HG02840 (cell line): ENCODE data around the gene TMEM273.

Source experiments
- ATAC-seq: cut with Tn5 transposase; IDR thresholded peaks from one replicate; pipeline ENCODE4 v1.9.1; 2021; ENCODE audit warnings: mild to moderate bottlenecking, moderate library complexity, moderate number of reproducible peaks; ENCODE audit not compliant: unreplicated experiment, low FRiP score

Gene TMEM273, protein sequence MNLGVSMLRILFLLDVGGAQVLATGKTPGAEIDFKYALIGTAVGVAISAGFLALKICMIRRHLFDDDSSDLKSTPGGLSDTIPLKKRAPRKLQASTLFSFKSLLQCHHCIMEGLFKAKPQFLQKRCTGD

GRCh38 chr10:49187950-49188761 lies at the start of gene TMEM273:
TSS of gene TMEM273 (minus strand) at chr10:49188391. CDS start at chr10:49188336, 55 bp downstream.
- ATAC-seq = peak; percentile 70

DNA sequence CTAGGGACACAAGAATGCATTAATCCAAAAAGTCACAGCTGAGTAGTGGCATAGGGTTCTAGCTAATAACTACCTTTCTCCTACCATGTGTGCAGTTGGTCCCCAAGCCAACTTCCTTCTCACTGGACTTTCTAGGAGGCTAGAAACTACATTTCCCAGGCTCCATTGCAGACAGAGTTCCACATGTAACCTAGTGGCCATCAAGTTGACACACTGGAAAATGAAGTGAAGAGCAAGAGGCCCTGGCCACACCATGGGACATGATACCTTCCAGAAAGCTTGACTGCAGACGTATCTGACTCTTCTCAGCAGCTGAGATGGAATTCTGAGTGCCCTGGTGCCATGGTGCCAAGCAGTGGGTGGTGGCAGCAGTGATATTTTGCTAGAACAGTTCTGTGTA lies 49.8 kb upstream of the TMEM273 start:
- no peak for ATAC-seq

GRCh38 chr10:49235392-49235791 lies 47.2 kb upstream of the TMEM273 start:
- no peak for ATAC-seq

- no peak for ATAC-seq
Measured at GRCh38 chr10:49231086-49231820, 43.1 kb upstream of the TMEM273 start.

DNA sequence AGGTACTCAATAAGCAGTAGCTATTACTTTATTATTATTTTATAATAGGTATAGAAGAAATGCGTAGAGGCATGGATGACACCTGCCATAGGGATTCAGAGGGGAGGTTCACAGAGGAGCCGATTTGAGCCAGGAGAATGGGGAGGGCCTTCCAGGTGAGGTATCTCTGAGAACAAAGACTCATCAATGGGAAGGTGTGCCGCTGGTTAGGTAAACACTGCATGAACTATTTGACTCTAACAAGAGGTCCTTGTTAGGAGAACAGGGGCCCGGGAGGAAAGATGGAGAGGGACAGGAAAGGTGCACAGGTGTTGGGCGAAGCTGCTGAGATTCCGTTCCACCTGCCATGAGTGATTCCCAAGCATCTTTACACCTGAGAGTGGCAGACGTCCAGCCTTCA lies 41.8 kb upstream of the TMEM273 start:
- no peak for ATAC-seq

GRCh38 chr10:49228677-49229076 lies 40.5 kb upstream of the TMEM273 start:
- ATAC-seq = no peak

DNA sequence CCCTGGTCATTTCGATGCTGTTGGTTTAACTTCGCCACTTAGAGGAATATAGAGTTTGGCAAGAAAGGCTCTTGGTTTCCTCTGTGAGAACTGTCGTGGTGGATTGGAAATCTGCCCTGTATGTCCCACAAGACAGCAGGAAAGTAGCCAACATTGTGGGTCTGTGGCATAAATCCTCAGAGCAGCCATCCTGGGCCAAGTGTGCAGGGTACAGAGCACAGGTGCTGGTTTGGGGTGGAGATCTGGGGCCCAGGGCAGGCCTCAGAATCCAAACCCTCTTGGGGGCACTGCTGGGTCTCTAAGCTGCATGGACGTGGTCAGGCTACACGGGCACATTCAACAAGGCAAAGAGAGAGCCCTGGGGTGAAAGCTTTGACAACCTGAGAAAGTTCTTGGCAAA lies 39.2 kb upstream of the TMEM273 start:
- ATAC-seq = no peak

DNA sequence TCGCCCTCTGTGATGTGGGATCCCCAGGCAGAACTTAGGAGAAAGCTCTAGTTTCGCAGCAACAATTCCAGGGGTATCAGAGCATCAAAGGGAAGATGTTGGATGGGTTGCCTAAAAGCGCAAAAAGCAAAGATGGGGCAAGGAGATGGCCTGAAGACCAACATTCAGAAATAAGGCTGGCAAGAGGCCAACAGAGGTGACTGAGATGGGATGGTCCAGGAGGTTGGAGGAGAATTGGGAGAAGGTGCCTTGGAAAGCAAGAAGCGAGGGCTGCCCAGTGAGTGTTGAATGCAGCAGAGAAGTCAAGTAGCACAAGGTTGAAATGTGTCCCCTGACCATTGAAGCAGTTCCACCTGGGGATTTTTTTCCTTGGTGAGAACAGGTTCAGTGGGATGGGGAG lies 38.4 kb upstream of the TMEM273 start:
- ATAC-seq = no peak

GRCh38 chr10:49225218-49225876 lies 37.2 kb upstream of the TMEM273 start:
- ATAC-seq = no peak

DNA sequence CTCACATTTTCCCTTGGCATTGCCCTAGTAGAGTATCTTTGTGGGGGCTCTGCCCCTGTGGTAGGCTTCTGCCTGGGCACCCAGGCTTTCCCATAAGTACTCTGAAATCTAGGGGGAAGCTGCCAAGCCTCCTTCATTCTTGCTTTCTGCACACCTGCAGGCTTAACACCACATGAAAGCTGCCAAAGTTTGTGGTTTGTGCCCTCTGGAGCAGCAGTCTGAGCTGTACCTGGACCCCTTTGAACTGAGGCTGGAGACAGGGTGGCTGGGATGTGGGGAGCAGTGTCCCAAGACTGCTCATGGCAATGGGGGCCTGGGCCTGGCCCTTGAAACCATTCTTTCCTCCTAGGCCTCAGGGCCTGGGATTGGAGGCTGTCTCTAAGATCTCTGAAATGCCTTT lies 35.0 kb upstream of the TMEM273 start:
- ATAC-seq = no peak

DNA sequence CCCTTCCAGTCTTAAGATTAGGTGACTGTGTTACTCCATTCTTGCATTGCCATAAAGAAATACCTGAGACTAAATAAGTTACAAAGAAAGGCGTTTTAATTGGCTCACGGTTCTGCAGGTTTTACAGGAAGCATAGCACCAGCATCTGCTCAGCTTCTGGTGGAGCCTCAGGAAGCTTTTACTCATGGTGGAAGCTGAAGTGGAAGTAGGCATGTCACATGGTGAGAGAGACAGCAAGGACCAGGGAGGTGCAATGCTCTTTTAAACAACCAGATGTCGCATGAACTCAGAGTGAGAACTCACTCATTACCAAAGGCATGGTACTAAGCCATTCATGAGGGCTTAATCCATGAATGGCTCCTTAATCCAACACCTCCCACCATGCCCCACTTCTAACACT lies 34.0 kb upstream of the TMEM273 start:
- no peak for ATAC-seq

GRCh38 chr10:49220679-49221078 lies 32.5 kb upstream of the TMEM273 start:
- no peak for ATAC-seq

DNA sequence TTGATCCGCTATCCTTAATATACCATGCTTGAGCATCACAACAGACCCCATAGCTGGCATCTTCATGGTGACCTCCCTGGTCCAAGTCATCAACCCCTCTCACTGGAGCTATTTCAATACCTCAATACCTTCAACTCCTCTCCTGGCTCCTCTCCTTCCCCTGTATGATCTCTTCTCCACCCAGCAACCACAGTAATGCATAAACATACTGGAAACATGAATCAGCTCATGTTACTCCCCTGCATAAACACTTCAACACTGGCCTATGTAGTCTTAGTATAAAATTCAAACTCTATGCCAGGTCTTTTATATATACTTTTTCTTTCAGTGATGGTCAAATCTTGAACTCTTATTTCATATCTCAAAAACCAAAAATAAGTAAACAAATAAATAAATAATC lies 31.8 kb upstream of the TMEM273 start:
- no peak for ATAC-seq

DNA sequence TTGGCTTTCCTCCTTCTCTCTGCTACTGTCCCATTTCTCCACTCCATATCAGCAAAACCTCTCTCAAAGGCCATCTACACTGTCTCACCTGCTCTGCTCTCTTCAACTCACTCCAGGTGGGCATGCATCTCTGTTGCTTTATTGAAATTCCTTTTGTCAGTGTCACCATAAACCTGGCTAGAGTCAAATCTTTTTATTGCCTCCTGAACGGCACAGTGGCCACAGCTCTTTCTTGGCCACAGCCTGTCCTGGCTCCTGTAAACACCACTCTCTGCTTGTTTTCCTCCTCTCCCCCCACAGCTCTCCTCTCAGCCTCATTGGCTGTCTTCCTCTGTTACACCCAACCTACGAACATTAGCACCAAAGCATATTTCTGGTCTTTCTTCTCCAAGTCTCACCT lies 31.1 kb upstream of the TMEM273 start:
- ATAC-seq = no peak

- no peak for ATAC-seq
Measured at GRCh38 chr10:49218480-49218879, 30.3 kb upstream of the TMEM273 start.

DNA sequence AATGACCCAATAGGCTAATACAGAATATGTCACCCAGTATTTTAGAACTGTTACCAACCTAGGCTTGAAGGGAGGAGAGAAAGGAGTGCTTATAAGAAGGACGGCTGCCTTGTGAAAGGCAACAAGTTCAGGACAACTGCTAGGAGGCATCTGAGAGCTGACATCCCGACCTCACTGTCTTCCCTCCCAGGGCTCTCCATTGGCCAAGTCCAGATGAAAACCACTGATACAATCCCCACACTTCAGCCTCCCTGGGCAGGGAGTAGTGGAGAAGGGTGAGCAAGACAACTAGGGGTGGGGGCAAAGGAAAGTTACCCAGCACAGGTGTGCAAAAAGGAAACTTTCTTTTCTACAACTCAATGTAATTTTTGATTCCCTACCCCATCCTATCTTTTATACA lies 29.5 kb upstream of the TMEM273 start:
- ATAC-seq = no peak

- no peak for ATAC-seq
Measured at GRCh38 chr10:49213211-49213610, 25.0 kb upstream of the TMEM273 start.

- no peak for ATAC-seq
Measured at GRCh38 chr10:49212783-49213182, 24.6 kb upstream of the TMEM273 start.

GRCh38 chr10:49212076-49212475 lies 23.9 kb upstream of the TMEM273 start:
- no peak for ATAC-seq

GRCh38 chr10:49208996-49209395 lies 20.8 kb upstream of the TMEM273 start:
- no peak for ATAC-seq

DNA sequence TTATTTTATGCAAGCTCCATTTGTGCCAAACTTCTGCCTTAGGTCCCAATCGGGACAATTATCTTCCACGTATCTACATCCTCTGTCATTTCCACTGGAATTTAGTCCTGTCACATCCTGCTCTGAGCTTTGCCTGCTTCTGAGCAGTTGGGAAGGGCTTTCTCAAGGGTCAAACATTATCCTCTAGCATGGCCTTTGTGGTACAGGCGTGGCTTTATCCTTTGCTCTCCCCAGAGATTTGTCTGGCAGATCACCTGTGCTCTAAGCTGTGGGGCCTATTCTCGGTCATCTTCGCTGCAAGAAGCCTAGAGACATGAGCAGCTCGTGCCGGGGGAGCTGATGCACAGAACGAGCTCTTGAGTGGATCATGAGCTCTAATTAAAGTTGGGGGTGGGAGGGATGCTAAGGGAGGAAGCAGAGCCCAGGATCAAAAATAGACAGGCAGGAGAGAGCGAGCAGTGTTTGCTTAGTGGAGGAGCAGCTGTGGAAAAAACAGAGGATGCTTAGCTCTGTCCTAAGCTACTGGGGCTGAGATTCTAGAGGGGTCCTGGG lies 19.8 kb upstream of the TMEM273 start:
- ATAC-seq = no peak
